Measurements from ENCODE around the gene ZMYND10.

DNA sequence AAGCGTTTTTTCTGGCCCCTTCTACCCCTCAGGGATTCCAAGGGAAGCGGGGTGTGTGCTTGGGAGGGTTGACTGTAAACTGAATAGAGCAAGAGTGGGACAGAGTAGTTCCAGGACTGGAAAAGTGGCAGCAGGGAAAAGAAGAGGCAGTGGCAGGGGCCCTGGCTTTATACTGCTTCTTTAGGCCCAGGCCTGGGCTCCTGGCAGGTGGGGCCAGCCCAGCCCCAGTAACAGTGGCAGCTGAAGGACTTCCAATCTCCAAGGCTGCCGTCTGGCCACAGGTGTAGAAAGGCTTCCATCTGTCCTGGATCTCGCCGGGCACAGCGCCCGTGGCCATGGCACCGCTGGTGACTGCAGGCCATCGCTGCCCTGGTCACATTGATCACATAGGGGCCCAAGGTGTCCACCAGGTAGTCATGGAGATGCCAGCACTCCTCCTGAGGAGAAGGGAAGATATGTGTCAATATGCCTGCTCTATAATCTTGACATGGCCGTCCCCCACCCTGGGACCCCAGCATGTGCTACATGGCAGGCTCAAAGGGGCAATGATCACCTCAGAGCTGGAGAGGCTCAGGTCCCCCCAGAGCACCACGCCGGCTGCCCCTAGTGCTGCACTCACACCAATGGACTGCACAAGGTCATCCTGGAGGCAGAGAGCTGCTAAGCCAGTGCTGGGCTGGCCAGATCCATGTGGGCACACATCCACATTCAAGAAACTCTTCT lies 52.3 kb downstream of the ZMYND10 start:
- no peak for TF ChIP-seq FOXA1 (IDR thresholded peaks at IDR 0.05)
- no peak for TF ChIP-seq L3MBTL2 (conservative IDR thresholded peaks at IDR 0.05)
- TF ChIP-seq BHLHE40 (IDR thresholded peaks at IDR 0.05; ENCODE audit: borderline replicate concordance): no peak
- TF ChIP-seq SUZ12 (IDR thresholded peaks at IDR 0.05): no peak
- TF ChIP-seq HDGF (IDR thresholded peaks at IDR 0.05; ENCODE audit: borderline replicate concordance): no peak
- no peak for TF ChIP-seq ELF4 (IDR thresholded peaks at IDR 0.05)
- TF ChIP-seq CTBP1 (IDR thresholded peaks at IDR 0.05; ENCODE audit: borderline replicate concordance): no peak
- no peak for TF ChIP-seq FOXK2 (IDR thresholded peaks at IDR 0.05)
- no peak for TF ChIP-seq FOXM1 (IDR thresholded peaks at IDR 0.05; ENCODE audit: borderline replicate concordance)
- TF ChIP-seq LEF1 (IDR thresholded peaks at IDR 0.05; ENCODE audit: borderline replicate concordance): no peak
- TF ChIP-seq ARNT (IDR thresholded peaks at IDR 0.05): no peak
- TF ChIP-seq TARDBP (IDR thresholded peaks at IDR 0.05): no peak
- no peak for TF ChIP-seq SP1 (IDR thresholded peaks at IDR 0.05)
- TF ChIP-seq NFRKB (IDR thresholded peaks at IDR 0.05): no peak

Measured in HEK293T (cell line).